HUES6 (cell line): ENCODE data around the gene TPRA1.

ENCODE experiments used
- H3K27ac ChIP-seq: 2 replicates; pipeline ENCODE4 v1.7.0; 2013; ENCODE audit warnings: low read depth, mild to moderate bottlenecking, low read length, inconsistent platforms
- H3K27me3 ChIP-seq: 2 replicates; pipeline ENCODE4 v1.6.1; 2013; ENCODE audit warnings: low read length; ENCODE audit not compliant: control insufficient read depth, insufficient read depth
- H3K36me3 ChIP-seq: 2 replicates; pipeline ENCODE4 v1.6.1; 2013; ENCODE audit warnings: low read length; ENCODE audit not compliant: control insufficient read depth, insufficient read depth
- H3K4me1 ChIP-seq: 2 replicates; pipeline ENCODE4 v1.6.1; 2013; ENCODE audit warnings: low read length; ENCODE audit not compliant: control insufficient read depth, insufficient read depth
- H3K4me3 ChIP-seq: 2 replicates; pipeline ENCODE4 v1.5.1; 2013; ENCODE audit warnings: low read depth, low read length
- H3K9ac ChIP-seq: one replicate; pipeline ENCODE4 v1.6.1; 2013; ENCODE audit warnings: mild to moderate bottlenecking, low read length
- H3K9me3 ChIP-seq: 2 replicates; pipeline ENCODE4 v1.6.1; 2013; ENCODE audit warnings: low read depth, low read length; ENCODE audit not compliant: control insufficient read depth, insufficient read depth

The TPRA1 gene

DNA sequence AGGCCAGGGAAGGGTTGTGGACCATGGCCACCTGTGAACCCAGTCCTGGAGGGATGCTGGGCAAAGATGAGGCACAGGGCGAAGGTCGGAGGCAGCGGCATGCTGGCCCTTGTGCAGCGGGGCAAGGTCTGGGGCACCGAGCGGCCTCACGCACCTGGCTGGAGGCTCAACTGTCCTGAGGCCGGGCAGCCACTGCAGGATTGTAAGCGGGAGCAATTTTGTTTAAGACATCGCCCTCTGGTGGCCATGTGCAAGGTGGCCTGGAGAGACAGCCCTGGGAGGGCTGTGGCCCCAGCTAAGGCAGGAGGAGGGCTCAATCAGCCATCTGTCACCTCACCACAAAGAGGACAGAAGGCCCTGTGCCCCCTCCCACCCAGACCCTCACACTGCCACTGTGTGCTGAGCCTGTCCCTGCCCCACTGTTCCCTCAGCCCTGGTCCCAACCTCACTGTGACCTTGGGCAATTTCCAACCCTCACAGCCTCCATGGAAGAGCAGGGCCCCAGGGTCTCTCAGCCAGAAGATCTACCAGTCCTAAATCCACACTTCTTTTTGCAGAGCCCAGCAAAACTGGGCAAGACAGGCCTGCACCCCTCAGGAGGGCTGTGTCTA, 46.2 kb downstream of the TPRA1 start:
- Histone ChIP-seq H3K4me3 (no peak overlapping the region), H3K9ac (no peak overlapping the region), H3K27me3 (peaks cover 12% of the 10 kb centered on the region), H3K27ac (no peak overlapping the region), H3K9me3 (no peaks in the 10 kb centered on the region), H3K4me1 (peaks cover 7% of the 10 kb centered on the region), H3K36me3 (no peaks in the 10 kb centered on the region)

DNA sequence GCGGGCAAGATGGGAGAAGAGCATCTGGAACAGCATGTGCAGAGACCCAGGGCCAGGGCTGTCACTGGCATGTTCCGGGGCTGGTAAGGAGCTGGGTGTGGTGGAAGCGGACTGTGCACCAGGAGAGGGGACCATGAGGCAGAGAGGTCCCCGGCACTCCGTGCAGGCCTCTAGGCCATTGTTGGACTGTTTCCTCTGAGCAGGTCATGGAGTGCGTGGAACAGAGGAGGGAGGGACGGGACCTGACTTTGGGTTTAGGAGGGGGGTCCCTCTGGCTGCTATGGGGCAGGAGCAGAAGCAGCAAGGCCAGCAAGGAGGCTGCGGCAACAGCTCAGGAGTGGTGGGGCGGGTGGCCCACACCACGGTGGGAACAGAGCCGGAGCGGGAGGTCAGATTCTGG, 47.1 kb downstream of the TPRA1 start:
- Histone ChIP-seq H3K27ac (no peak overlapping the region), H3K9me3 (no peaks in the 10 kb centered on the region), H3K9ac (no peak overlapping the region), H3K36me3 (no peaks in the 10 kb centered on the region), H3K27me3 (peaks cover 12% of the 10 kb centered on the region), H3K4me3 (no peak overlapping the region), H3K4me1 (peaks cover 7% of the 10 kb centered on the region)

DNA sequence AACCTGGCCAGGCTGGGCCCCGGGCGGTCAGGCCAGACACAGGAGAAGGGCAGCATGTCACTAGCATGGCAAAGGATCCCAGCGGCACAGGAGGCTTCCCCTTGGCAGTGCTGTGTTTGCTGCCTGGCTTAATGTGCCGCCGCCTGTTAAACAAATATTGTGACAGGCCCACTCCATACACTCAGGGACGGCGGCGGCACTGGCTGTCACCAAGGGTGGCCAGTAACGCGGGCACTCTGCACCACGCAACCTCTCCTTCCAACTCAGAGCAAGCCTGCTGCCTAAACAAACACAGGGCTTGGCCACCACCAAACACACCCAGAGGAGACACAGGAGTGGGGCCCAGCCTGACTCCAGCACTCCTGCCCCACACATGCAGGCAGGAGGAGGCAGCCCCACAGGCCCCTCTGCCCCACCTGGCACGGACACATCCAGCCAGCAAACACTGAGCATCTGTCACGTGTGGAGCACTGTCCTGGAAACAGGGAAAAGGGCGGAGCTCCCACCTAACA, 48.0 kb downstream of the TPRA1 start:
- Histone ChIP-seq H3K36me3 (no peaks in the 10 kb centered on the region), H3K9me3 (no peaks in the 10 kb centered on the region), H3K4me3 (no peak overlapping the region), H3K27ac (no peak overlapping the region), H3K9ac (peak overlapping the region; percentile 6), H3K27me3 (peaks cover 12% of the 10 kb centered on the region), H3K4me1 (peaks cover 7% of the 10 kb centered on the region)

DNA sequence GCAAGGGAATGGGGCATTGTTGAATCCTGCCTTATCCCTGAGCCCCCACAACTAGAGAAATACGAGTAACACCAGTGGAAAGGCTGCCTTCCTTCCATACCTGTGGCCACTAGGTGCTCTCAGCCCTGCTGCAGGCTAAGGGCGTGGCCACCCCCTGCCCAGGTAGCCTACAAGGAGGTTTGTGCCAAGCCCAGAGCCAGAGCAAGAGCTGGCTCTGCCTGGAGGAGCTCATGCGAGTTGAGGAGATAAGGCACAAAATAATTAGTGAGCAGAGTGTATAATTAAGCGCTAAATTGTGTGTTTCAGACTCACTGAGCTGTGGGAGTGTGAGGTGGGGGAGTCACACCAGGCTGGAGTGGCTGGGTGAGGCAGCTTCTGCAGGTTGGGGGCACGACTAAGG, 49.2 kb downstream of the TPRA1 start:
- no peak overlapping the region for H3K4me3 ChIP-seq
- no peak overlapping the region for H3K9ac ChIP-seq
- H3K27ac ChIP-seq, result no peak overlapping the region
- H3K27me3 ChIP-seq, result peaks cover 7% of the 10 kb centered on the region; the same call in 1 of the 2 replicates
- peaks cover 11% of the 10 kb centered on the region for H3K4me1 ChIP-seq
- no peaks in the 10 kb centered on the region for H3K9me3 ChIP-seq
- no peaks in the 10 kb centered on the region for H3K36me3 ChIP-seq

DNA sequence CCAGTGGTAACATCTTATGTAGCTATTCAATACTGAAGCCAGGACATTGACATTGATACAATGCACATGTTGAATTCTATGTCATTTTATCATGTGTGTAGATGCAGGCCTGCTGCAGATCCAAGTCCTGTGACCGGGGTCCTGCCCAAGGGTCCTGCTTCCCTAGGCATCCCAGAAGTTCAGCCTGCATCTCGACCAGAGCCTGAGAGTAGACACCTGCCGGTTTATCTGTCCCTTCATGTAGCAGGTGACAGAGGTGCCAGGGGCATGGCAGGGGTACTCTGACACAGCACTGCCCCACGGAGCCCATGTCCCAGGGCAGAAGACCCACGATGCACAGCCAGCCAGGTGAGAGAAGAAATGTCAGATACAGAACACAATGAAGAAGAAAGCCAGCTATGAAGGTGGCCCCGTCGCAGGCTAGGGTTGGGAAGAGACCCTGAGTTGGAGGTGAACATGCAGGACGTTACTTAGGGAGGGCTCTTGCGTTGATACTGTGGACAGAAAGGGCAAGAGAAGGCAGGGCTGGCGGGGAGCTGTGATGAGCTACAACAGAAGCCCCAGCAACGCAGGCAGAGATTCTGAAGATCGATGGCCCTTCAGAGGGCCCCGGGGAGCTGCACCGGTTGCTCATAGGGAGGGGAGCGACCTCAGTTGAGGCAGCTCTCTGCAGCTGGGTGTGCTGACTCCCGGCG, 51.0 kb downstream of the TPRA1 start:
- H3K9ac ChIP-seq, result no peak overlapping the region
- H3K4me3 ChIP-seq, result no peak overlapping the region
- H3K27me3 ChIP-seq, result no peaks in the 10 kb centered on the region; the same call in 1 of the 2 replicates
- H3K4me1 ChIP-seq, result peaks cover 11% of the 10 kb centered on the region
- no peak overlapping the region for H3K27ac ChIP-seq
- H3K36me3 ChIP-seq, result no peaks in the 10 kb centered on the region
- no peaks in the 10 kb centered on the region for H3K9me3 ChIP-seq

DNA sequence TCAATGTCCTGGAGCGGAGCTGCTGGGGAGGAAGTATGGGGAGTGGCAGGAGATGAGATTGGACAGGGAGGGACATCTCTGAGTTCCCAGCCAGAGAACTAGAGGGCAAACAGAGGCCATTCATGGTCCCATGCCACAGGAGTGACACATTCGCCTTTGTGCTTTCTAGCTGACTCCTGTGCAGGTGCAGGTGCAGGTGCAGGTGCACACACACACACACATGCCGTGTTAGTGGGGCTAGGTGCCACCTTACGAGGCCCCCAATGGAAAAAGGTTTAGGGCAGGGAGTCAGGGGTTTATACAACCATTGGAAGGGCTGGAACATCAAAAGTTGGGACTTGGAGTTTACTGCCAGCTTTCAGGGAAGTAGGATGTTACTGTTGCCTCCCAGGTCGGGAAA, 52.0 kb downstream of the TPRA1 start:
- Histone ChIP-seq H3K36me3 (no peaks in the 10 kb centered on the region), H3K27me3 (no peaks in the 10 kb centered on the region; the same call in 1 of the 2 replicates), H3K4me1 (peaks cover 11% of the 10 kb centered on the region), H3K27ac (no peak overlapping the region), H3K9me3 (no peaks in the 10 kb centered on the region), H3K9ac (no peak overlapping the region), H3K4me3 (no peak overlapping the region)

DNA sequence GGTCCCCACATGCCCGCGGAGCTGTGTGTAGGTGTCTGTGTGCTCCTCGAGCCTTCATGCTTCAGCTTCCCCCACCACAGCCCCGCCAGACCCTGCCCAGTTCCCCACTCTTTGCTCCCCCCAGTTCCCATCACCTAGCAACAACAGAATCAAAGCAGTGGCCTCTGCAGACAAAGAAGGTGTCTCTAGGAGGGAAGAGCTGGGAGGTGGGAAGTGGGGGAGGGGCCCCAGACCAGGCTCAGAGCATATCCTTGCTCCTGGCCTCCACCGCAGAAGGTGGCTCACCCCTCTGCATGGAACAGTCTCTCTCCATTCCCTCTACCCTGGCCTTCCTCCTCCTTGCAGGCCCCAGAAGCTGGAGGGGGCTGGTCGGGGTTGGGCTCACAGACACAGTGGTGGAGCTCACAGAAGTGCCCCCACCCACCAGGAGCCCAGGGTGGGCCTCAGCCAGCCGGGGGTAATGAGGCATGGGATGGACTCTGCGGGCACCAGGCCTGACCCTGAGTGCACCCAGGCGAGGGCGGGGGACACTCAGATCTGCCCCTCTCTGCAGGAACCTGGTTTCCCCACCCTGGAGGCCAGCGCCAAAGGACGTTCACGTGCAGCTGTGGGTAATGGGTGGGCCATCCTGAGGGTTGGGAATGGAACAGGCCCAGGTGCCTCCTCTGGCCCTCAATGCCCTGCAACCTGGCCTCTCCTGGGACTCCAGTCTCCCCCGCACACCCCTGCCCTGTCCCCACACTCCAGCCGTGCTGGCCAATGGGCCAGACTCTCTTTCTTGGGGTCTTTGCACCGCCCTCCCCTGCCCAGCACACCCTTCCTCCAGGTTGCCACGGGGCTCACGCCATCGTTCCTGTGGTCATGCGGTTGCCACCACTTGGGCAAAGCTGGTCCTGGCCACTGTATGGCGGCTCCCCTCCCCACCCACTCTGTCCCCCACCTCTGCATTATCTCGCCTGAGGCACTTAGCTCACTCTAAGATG, 53.4 kb downstream of the TPRA1 start:
- H3K27ac ChIP-seq, result no peak overlapping the region
- H3K9me3 ChIP-seq, result no peaks in the 10 kb centered on the region
- H3K27me3 ChIP-seq, result no peaks in the 10 kb centered on the region; the same call in 1 of the 2 replicates
- H3K4me1 ChIP-seq, result peaks cover 11% of the 10 kb centered on the region
- no peak overlapping the region for H3K4me3 ChIP-seq
- no peaks in the 10 kb centered on the region for H3K36me3 ChIP-seq
- H3K9ac ChIP-seq, result no peak overlapping the region

DNA sequence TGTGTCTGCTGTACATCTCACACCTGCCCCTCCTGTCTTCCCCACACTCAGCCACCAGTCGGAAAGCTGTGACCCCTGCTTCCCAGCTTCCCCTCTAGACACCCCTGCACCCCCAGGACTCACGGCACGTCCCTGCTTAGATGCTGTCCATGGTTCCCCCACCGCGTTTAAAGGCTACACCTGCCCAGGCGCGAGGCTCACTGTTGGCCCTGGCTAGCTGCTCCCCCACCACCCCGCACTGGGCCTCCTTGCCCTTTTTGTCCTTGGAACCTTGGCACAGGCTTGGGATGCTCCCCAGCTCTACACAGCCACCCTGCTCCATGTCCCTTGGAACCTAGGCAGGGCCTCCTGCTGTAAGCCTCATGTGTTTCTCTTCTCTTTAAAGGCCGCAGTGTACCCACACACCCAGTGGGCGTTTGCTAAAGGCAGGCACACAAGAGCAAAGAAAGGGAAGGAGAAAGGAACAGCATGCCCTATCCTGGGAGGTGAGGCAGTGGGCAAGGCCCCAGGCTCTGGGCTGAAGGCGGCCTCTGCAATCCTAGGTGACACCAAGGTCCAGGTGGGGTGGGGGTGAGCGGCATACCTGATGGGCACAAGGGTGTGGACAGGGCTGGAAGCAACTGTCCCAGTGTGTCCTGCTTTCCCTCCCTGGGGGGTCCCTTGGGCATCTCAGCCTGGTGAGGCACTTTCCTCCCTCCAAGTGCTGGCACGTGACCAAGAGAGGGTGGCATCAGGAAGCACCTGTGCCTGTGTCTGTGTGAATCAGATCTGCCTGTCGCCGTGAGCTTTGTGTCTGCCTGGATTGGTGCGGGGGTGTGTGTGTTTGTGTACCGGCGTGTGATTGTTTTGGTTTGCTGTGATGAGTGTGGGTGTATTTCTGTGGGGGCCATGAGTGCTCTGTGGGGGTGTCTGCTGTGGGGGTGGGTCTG, 54.4 kb downstream of the TPRA1 start:
- Histone ChIP-seq H3K27ac (no peak overlapping the region), H3K9ac (no peak overlapping the region), H3K27me3 (no peaks in the 10 kb centered on the region; the same call in 1 of the 2 replicates), H3K36me3 (no peaks in the 10 kb centered on the region), H3K4me1 (peaks cover 11% of the 10 kb centered on the region), H3K4me3 (no peak overlapping the region), H3K9me3 (no peaks in the 10 kb centered on the region)

DNA sequence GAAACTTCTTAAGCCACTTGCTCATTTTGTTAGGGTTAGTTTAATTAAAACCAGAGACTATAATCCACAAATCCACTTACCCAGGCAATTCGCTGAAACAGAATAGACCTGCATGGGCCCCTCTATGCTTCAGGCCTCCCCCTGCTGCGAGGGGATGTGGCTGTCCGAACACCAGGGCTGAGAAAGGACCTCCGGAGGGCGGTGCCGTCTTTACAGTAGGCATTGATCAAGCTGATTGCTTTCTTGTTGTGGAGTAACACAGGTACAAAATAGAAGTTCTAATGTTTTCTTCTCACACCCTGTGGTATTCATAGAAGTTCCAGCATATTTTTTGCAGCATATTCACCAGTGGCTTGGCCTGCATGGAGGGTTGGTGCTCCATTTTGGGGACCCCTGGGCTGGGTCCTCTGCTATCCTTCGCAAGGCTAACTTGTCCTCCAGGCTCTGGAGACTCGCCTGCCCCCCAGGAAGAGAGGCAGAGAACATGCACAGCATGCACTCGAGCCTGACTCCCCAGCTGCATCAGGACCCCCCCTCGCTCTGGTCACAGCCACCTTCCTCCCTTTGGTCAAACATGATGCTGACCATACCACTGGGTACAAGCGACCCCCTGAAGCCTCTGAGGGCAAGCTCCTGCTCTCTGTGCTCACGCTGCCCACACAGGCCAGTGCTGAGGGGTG, 55.3 kb downstream of the TPRA1 start:
- Histone ChIP-seq H3K27me3 (no peaks in the 10 kb centered on the region), H3K4me1 (peaks cover 11% of the 10 kb centered on the region), H3K36me3 (no peaks in the 10 kb centered on the region), H3K9me3 (no peaks in the 10 kb centered on the region), H3K9ac (no peak overlapping the region), H3K4me3 (no peak overlapping the region), H3K27ac (no peak overlapping the region)

DNA sequence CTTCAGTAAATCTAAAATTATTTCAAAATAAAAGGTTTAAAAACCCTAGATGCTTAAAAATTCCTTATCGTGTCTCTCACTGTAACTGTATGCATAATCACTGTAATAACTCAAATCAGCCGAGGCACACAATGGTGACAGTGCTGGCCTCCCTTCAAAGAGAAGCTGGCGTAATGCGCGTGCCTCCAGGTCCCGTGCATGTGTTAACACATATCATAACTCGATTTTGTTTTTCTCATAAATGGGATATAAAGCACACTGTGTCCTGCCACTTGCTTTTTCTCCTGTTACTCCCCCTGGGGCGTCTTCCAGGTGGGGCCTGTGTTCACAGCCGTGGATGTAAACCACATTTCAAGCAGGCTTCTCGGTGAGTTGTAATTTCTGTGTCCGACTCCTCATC, 56.0 kb downstream of the TPRA1 start:
- Histone ChIP-seq H3K9me3 (no peaks in the 10 kb centered on the region), H3K4me3 (no peak overlapping the region), H3K9ac (no peak overlapping the region), H3K4me1 (peaks cover 11% of the 10 kb centered on the region), H3K27me3 (no peaks in the 10 kb centered on the region), H3K36me3 (no peaks in the 10 kb centered on the region), H3K27ac (no peak overlapping the region)
